ENCODE results near the gene SOX6.

SOX6 gene

DNA sequence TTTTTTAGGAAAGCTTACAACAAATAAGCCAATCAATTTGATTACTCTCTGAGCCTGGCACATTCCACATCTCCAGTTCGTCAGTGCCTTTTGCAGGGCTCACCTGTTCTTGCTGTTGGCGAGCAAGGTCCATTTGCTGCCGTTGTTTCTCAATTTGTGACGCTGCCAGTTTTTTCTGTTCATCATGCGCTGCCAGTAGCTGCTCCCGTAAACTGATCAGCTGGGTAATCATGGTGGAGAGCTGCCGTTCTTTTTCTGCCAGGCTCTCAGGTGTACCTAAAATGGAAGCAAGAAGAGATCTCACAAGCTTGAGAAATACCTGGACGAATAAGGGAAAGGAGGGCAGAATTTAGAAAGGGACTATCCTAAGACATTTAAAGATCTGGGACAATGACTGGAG, 169.7 kb downstream of the SOX6 start:
- DNase-seq (ENCODE audit: low read depth), result no peak

DNA sequence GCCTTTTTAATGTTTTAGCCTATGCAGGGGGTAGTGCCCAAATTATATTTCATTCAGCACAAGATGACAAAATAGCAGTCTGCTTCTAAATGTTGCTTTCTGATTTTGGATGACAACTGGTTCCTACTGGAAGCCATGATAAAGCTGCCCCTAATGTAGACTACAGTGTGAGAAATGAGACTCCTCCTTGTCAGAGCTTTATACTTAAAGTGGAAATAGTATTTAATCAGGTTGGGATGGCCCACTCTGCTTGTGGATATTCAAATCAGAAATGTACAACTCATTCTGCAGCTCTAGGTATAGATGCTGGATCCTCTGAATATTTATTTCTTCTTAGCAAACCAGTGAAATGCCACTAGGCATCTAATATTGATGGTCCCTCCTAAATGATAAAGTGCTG, 171.3 kb downstream of the SOX6 start:
- DNase-seq (ENCODE audit: low read depth), result no peak

DNA sequence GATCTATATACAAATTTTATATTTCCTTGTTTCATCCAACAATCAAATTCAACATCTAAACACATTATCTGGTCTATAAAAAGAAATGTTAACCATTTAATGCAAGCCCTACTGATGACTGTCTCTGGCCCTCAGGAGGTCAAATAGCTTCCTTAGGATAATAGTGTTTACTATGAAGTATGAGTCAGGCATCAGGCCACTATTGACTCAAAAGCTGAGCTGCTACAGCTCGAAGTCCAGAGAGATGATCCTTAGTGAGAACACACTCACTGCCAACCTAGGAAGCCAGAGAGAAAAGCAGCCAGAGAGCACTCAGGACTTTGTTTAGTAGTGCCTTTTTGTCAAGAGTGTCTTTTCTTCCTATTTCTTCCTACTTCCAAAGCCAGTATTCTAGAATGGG, 171.8 kb downstream of the SOX6 start:
- no peak for DNase-seq (ENCODE audit: low read depth)

DNA sequence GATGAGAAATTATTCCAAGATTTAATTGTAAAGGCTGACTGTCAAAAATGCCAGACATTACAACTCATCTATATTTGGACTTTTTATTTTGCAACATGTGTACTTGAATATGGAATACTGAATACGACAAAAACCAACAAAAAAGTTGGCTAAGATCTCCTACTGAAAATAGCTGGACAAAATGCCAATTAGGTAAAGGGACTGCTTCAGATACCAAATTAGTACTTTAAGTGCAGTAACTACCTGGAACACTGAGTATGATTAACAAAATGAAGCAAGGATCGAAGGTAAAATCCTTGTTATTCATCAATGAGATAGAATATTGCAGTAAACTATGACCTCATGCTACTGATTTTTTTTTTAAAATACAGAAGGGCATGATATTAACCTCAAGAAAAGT, 173.8 kb downstream of the SOX6 start:
- no peak for DNase-seq (ENCODE audit: low read depth)

DNA sequence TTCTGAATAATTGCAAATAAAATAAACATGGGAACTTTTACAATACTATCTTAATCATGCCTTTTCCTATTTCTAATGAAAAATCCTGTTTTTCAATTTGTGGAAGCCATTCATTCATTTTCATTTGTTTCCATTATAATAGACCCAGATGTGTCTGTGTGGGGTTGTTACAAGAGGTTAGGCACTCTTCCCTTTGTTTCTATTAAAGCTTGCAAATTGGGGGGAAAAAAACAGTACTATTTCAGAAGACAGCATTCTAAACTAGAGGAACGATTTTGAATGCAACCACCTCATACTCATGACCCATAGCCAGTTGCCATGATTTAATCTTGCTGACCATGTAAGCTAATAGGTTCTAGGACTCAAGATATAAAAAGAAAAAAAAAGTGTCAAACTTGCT, 175.5 kb downstream of the SOX6 start:
- DNase-seq (ENCODE audit: low read depth), result no peak

DNA sequence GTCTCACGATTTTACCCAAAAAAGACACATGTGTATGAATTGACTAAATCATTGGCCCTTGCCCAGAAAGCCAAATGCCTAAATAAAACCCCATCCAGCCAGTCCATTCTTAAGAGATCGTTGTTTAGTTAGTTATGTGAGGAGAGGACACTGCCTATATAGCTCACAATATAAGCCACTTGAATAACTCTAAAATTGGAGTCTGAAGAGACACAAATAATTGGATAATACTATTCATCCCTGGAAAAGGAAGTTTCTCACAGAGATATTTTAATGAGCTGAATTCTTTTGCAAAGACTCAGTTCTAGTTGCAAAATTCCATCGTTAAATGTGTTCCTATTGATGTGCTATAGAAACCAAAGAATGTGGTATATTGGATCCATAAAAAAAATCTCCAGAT, 176.7 kb downstream of the SOX6 start:
- no peak for DNase-seq (ENCODE audit: low read depth)

DNA sequence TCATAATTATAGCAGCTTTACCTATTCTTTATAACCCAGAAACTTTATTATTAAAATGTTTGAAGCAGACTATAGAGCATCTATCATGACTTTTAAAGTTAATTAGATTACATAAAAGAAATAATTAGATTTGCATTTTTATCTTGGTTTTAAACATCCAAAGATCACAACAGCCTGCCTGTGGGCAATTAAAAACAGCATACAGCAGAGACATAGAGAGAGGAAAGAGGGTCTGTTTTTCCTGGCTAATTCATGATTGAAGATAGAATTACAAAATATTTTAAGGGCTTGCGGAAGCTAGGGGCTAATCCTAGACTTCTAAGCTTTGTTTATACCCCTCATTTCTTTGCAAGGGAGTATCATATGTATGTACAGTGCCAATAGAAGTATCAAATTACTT, 178.1 kb downstream of the SOX6 start:
- no peak for DNase-seq (ENCODE audit: low read depth)

DNA sequence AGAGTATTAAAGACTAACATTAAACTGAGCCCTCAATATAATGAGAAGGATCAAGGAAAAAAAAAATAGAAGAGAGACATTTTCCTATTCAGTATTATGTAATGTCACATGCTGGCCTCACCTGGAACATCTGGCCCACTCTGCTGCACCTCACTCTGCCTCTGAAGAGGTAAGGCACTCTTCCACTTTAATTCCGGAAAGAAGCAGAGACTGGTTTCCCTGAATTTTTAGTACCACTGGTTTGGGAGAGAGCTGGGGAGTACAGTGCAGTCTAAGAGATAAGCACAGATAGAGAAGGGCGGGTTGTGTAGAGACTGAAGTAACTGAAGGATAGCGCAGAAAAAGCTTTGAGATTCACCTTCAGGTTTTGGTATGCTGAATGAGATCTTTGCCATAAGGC, 178.7 kb downstream of the SOX6 start:
- no peak for DNase-seq (ENCODE audit: low read depth)

DNA sequence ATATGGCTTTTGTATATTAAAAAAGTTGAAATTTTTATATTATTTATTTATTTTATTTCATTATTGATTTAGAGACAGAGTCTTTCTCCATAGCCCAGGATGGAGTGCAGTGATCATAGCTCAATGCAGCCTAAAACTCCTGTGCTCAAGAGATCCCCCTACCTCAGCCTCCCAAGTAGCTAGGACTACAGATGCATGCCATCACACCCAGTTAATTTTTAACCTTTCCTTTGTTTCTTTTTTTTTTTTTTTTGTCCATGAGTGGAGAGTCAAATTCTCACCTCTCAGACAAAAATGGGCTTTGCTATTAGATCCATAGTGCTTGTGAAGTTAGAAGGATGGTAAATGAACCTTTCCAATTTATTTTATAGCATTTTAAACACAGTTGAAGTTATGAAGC, 182.5 kb downstream of the SOX6 start:
- no peak for DNase-seq (ENCODE audit: low read depth)

DNA sequence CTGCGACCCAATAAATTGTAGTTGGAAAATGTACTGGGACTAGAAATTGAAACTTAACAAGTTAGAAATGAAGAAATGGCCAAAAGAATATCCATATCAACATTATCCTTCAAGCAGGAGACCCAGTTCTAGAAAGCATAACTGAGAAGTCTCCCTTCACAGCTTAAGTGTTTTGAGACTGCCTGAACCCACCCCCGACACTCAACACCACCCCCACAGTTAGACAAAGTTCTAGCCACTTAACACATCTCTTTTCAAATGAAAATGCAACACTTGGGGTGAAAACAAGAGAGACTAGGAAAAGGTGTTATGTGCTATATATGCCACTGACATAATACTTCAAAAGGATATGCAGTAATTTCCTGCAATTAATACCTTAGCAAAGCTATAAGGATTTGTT, 184.5 kb downstream of the SOX6 start:
- no peak for DNase-seq (ENCODE audit: low read depth)

DNA sequence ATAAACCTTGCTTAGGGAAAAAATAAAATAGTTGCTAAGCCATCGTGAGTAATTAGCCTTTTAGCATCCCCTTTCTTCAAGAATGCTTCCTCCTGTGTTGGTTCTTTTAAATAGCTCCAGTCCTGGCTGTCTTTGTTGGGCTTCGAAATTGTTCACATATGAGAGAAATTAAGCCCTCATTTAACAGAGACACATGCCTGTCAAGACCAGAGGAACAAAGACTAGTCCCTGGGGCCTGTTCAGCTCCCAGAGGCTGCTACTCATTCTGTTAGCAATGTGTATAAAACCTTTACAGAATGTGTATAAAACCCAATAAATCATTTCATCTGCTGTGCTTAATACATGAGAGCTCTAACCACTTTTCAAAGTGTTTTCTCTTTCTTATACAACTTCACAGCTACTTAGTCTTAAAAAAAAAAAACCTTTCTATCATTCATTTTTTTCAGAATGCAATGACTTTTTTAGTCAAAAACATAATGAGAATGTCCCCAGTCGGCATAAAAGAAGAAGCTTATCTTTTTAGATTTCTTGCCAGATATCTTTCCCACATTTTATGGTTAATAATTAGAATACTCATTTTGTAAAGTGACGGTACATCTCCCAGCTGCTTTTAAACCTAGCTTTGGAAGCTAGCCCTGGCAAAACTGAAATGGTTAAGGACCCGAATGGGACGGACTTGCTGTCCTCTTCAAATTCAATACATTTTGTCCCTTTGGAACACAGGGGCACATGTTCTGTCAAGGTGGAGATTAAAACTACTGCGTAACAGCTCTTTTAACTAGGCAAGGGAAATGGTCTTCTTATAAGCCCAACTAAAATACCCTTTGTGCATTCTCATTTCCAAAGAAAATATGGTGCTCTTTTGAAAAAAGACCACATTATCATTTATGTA, 186.1 kb downstream of the SOX6 start:
- DNase-seq (ENCODE audit: low read depth), result no peak

DNA sequence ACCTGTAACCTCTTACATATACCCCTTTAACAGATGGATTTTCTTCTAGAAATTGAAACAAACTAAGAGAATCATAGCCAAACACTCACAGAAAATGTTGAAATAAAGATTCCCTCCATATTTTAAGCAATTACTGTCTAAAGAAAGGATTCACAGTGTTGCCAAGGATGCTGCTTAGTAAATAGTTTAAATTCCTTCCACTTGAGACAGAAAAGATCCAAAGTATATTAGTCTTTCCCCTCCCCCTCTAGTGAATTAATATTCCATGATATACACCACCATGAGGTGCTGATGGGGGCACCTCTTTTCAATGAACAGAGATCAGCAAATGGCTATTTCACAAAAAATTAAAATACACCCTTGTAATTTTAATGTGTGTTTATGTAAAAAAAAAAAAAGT, 186.8 kb downstream of the SOX6 start:
- no peak for DNase-seq (ENCODE audit: low read depth)

DNA sequence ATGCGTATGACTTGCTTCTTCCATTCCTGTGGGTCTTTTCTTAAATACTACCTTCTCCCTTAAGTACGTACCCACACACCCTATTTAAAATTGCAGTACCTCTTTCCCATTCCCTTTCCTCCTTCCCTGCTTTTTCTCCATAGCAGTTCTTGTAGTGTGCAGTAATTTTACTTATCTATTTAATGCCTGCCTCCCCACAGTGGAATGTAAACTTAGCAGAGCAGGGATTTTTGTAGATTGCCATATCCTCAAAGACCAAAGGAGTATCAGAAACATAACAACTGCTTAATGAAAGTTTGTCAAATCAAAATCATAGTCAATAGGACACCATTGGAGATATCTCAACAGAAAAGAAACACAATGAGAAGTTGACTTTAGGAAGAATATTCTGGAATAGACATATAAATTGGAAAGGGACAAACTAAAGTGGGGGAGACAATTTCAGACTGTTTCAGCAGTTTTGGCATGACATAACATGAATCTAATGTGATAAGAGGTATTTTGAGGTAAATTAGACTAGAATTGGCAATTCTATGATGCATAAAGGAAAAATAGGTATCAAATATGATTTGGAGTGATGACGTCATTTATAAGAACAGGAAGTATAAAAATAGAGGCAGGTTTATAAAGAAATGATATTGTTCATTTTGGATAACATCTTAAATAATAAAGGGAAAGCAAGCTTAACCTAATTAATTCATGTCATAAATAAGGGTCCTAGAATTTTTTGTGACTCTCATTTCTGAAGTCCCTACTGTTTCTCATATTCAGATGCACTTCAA, 188.4 kb downstream of the SOX6 start:
- DNase-seq (ENCODE audit: low read depth), result no peak

DNA sequence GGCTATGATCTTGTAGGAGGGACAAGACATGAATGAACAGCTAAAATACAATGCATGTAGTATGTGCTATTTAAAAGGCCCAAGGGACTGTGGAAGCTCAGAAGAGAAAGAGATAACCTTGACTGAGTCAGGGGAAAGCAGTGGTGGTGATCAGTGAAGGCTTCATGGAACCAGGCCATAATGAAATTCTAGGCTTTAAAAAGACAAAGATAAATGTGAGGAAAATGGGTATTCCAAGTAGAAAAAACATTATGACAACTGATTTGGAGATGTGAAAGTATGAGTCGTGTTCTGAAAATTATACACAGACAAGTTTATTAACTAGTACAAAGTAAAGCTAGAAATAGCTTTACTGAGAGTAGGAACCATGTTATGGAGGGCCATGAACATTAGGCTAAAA, 189.8 kb downstream of the SOX6 start:
- DNase-seq (ENCODE audit: low read depth), result no peak

DNA sequence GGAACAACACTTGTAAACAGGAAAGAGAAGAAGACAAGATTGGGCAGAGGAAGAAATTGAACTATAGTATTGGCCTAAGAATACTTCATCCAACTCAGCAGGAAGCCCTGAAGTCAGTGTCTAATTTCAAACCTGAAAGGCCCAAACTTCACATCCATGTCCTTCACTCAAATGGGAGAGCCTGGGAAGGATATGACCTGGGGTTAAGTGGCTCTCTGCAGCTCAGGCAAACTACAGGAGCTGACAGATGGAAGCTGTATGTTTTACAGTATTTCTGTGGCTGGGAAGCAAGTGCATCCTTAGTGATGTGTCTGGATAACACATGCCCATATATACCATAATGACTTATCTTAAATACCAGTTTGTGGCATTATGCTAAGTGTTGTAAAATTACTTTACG, 196.2 kb downstream of the SOX6 start:
- no peak for DNase-seq (ENCODE audit: low read depth)

DNA sequence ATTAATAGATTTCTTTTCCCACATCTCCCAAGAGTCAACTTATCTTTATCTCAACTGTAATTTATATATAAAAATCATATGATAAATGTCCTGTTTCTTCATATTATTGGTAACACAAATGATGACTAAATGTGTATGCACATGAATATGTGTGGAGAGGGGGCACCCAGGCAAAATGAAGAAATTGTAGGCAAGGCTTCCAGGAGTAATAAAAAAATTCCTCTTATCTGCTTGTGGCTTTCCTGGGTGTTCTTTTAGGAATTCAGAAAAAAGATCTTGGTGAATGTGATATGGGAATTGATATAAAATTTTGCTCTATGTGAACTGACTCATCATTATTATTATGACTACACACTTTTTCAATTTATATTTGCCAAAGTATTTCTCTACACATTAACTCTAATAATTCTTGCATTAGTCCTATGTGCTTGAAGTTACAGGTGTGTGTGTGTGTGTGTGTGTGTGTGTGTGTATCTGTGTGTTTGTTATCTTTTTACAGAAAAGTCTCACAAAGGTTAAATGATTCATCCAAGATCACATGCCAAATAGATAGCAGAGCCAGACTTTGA, 197.8 kb downstream of the SOX6 start:
- no peak for DNase-seq (ENCODE audit: low read depth)

DNA sequence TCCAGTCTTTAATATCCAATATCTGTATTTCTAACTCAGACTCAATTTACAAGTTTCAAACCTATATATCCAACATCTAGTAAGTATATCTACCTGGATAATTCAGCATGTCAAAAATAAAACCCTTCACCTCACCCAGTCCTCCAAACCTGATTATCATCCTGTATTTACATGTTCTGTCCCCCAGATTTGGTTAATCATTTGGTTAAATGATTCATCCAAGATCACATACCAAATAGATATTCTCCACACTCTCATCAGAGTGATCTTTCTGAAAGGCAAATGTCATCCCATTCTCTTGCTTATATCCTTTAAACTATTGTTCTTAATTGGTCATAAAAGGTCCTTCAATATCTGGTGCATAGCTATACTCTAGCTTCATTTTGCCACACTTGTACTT, 199.0 kb downstream of the SOX6 start:
- DNase-seq (ENCODE audit: low read depth), result no peak

DNA sequence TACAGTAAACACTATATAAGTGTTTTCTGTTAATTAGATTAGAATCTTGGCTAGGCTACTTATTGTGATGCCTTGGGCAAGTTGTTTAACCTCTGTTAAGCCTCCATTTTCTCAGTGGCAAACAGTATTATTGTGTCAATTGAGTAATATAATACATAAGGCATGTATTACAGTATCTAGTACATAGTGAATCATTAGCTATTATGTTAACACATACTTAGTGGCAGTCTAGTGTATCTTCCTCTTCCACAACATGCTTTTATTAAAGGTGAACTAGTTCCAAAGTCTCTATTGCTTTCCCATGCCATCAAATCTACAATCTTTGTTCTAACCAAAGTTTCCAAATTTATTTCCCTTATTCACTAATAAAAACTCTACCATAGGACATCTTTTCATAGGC, 200.9 kb downstream of the SOX6 start:
- no peak for DNase-seq (ENCODE audit: low read depth)

DNA sequence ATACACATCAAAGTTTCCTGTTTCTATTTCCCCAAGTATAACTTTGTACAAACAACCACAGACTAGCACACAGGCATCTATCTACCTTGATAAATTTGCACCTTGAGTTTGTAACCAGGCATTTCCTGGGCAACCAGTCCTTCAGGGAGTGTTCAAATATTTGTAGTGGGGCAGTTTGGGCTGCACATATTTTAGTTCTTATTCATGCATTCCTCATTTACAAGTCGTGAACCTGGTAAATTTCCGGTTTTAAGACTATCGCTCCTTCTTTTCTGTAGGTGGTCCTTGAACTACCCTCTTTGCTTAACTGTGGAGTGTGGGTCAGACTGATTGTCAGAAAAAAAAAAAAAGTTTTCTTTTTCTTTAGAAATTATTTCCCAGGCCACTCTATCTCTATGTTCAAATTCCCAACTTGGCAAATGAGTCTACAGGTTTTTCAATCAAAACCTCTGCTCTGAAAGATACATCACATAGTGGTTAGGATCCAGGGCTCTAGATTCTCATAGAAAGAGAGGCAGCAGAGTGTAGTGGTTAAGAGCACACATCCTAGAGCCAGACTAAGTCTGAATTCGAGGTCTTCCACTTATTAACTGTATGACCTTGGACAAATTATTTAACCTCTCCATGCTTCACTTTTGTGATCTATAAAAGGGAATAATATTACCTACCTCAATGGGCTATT, 201.5 kb downstream of the SOX6 start:
- DNase-seq (ENCODE audit: low read depth), result no peak

DNA sequence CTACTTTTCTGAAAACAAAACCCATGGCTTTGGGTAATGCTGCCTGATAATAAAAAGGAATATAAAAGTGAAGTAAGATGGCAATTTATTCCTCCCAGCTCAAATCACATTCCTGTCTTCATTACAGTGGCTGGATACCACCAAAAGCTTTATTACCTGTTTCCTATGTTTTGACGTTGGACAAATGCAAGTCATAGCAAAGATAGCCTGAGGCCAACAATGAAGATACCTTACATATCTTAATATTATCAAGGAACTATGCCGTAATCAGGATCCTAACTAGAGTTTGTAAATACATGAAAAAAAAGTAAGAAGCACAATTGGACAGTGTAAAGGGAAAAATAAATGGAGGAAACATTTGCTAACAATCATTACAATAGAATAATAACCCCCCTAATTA, 202.4 kb downstream of the SOX6 start:
- no peak for DNase-seq (ENCODE audit: low read depth)

DNA sequence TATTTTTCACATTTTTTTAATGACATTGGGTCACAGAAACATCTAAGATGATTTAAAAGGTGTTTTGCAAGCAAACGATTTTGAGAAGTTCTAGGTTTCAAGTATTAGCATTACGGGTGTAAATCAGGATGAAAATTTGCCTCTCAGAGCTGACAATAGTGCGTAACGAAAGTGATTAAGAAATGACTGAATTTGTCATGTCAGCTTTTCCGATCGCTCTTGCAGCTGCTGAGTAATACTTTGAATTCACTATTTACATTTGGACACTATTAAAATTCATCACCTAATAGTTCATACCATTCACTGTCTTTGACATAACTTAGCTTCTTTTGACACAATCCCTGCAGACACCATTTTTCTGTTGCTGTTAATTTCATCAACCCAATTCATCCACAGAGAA, 205.2 kb downstream of the SOX6 start:
- no peak for DNase-seq (ENCODE audit: low read depth)

DNA sequence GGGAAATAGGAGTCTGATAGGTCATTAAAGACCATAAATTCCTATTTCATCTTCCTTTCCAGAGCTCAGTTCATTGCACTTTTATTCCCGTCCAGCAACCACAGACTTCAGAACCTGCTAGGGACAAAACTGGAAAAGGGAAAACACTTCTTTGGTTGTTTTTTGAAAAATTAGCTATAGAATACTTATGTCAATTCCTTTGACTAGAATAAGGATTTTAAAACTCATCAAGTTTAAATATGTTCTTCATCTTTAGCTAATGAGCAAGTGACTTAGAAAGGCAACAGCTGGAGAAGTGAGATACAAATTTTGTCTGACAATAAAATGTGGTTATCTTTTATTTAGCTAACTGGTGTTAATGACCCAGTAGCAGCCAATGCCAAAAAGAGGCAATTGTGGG, 206.9 kb downstream of the SOX6 start:
- DNase-seq (ENCODE audit: low read depth), result no peak

All from stimulated activated CD8-positive, alpha-beta memory T cell treated with anti-CD3 and anti-CD28 coated beads, Interleukin-12 subunit alpha, Interleukin-12 subunit beta, amount 100 ng/mL, for 4 hours (primary cell).